ENCODE data around the gene COG1. TPM values are rescaled to one million over a fixed set of nuclear protein-coding genes. Genes with fewer than 3 reads are reported as not detected.

Gene COG1
- total RNA-seq, 6 experiments from 2014 or later: 10.5 to 24.7 (median 16.9) TPM

DNA sequence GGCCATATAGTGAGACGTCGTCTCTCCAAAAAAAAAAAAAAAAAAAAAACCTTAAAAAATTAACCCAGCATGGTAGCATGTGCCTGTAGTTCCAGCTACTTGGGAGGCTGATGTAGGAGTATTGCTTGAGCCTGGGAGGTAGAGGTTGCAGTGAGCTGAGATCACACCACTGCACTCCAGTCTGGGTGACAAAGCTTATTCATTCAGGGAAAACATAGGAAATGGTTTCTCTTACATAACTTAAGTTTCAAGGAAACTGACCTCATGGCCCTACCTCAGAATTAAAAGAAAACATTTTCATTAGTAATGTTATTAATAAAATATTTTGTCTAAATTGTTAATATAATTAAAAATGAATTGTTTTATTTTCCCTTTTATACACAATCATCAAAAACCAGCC is 31.4 kb downstream of the COG1 start:
- TF ChIP-seq POLR2A (IDR thresholded peaks at IDR 0.05): no peak
- TF ChIP-seq, protein P1, sequence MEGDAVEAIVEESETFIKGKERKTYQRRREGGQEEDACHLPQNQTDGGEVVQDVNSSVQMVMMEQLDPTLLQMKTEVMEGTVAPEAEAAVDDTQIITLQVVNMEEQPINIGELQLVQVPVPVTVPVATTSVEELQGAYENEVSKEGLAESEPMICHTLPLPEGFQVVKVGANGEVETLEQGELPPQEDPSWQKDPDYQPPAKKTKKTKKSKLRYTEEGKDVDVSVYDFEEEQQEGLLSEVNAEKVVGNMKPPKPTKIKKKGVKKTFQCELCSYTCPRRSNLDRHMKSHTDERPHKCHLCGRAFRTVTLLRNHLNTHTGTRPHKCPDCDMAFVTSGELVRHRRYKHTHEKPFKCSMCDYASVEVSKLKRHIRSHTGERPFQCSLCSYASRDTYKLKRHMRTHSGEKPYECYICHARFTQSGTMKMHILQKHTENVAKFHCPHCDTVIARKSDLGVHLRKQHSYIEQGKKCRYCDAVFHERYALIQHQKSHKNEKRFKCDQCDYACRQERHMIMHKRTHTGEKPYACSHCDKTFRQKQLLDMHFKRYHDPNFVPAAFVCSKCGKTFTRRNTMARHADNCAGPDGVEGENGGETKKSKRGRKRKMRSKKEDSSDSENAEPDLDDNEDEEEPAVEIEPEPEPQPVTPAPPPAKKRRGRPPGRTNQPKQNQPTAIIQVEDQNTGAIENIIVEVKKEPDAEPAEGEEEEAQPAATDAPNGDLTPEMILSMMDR (IDR thresholded peaks at IDR 0.05): no peak
- WGBS (ENCODE audit: insufficient coverage, low coverage, low lambda C conversion rate, missing lambda C conversion rate): 90% methylated on average over 2 of the region's 2 CpGs

GRCh38 chr17:73224663-73225305 is 31.9 kb downstream of the COG1 start:
- ATAC-seq (no peak), DNase-seq (no peak)
- intact Hi-C loops (cut with DNase I): no loop called here
- H3K4me1 ChIP-seq: peaks cover 0 to 18% (median 8%) of the 10 kb centered on the region in 4 donors
- TF ChIP-seq, protein P1 (IDR thresholded peaks at IDR 0.05): no peak
- no peak for TF ChIP-seq POLR2A (IDR thresholded peaks at IDR 0.05)
- H3K4me3 ChIP-seq: no peak overlapping the region
- H3K9me3 ChIP-seq: no peaks in the 10 kb centered on the region
- H3K27me3 ChIP-seq: no peaks in the 10 kb centered on the region
- WGBS (ENCODE audit: insufficient coverage, low coverage, low lambda C conversion rate, missing lambda C conversion rate): 74% methylated on average over 3 of the region's 5 CpGs
- no peaks in the 10 kb centered on the region for H3K36me3 ChIP-seq
- no peak overlapping the region for H3K27ac ChIP-seq

More for the DNA sequence above, 31.4 kb downstream of the COG1 start:
- H3K9me3 ChIP-seq: no peaks in the 10 kb centered on the region
- DNase-seq (no peak), ATAC-seq (no peak)
- no peak overlapping the region for H3K27ac ChIP-seq
- H3K4me3 ChIP-seq: no peak overlapping the region
- H3K4me1 ChIP-seq: peaks cover 0 to 15% (median 7%) of the 10 kb centered on the region in 4 donors
- H3K27me3 ChIP-seq: no peaks in the 10 kb centered on the region
- intact Hi-C loops (cut with DNase I): no loop called here
- no peaks in the 10 kb centered on the region for H3K36me3 ChIP-seq

- Histone ChIP-seq H3K4me3 (no peak overlapping the region), H3K27ac (no peak overlapping the region), H3K27me3 (no peaks in the 10 kb centered on the region), H3K9me3 (no peaks in the 10 kb centered on the region), H3K36me3 (no peaks in the 10 kb centered on the region), H3K4me1 (peaks cover 0 to 26% (median 12%) of the 10 kb centered on the region in 4 donors)
- intact Hi-C loops (cut with DNase I): no loop called here
- ATAC-seq: no peak
- no peak for TF ChIP-seq POLR2A (IDR thresholded peaks at IDR 0.05)
- TF ChIP-seq, protein P1 (IDR thresholded peaks at IDR 0.05): no peak
- DNase-seq: no peak
- 64% methylated on average over 3 of the region's 3 CpGs for WGBS (ENCODE audit: insufficient coverage, low coverage, low lambda C conversion rate, missing lambda C conversion rate)
Measured at GRCh38 chr17:73226556-73227172, 33.8 kb downstream of the COG1 start.

- 53% methylated on average over 3 of the region's 3 CpGs for WGBS (ENCODE audit: insufficient coverage, low coverage, low lambda C conversion rate, missing lambda C conversion rate)
- DNase-seq (no peak), ATAC-seq (no peak)
- H3K36me3 ChIP-seq: no peaks in the 10 kb centered on the region
- no peaks in the 10 kb centered on the region for H3K27me3 ChIP-seq
- H3K4me3 ChIP-seq: no peak overlapping the region
- TF ChIP-seq, protein P1 (IDR thresholded peaks at IDR 0.05): no peak
- TF ChIP-seq POLR2A (IDR thresholded peaks at IDR 0.05): no peak
- no peak overlapping the region for H3K27ac ChIP-seq
- H3K4me1 ChIP-seq: peaks cover 0 to 26% (median 12%) of the 10 kb centered on the region in 4 donors
- intact Hi-C loops (cut with DNase I): no loop called here
- no peaks in the 10 kb centered on the region for H3K9me3 ChIP-seq
Measured at GRCh38 chr17:73227379-73227778, 34.5 kb downstream of the COG1 start.
